HuH-7.5 (cell line): Measurements from ENCODE around the gene ZCCHC2.

Experiments used
- DNase-seq: peaks from one replicate; pipeline ENCODE4 v3.0.0; 2011; ENCODE audit warnings: low spot score

ZCCHC2 gene

GRCh38 chr18:62538881-62539280 is 16.1 kb downstream of the ZCCHC2 start:
- DNase-seq = no peak

DNA sequence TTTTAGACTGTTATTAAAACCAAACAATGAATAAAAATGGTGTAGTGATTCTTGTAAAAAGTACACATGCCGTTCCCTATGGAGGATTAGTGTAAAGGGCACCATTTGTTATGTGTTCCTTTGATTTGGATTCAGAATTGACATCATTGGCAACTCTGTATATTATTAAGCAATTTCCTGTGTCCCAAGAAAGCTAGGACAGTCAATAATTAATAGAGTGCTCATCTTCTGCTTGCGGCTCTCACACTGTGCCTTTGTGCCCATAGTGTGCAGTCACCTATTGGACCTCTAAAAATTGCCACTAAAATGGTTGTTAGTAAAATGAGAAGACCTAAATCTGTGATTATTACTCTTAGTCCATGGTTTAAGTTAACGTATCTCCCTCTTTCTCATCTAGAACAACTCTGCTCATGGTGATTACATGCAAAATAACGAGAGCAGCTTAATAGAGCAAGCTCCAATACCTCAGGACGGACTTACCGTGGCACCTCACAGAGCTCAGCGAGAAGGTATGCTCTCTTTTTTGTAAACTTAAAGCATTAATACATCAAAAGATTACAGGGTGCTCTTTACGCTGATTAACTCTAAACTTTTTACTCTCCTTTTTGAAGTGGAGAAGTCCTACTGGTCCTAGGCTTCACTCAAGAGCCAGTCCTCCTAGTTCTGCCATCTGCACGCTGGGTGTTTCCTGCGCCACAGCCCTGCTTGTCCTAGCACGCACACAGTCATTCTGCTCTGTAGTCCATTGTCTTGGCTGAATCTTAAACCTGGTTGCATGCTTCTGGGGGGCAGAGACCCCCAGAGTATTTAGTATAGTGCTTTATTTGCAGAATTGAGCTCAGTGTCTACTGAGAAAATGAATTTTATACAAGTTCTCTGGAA is 16.7 kb downstream of the ZCCHC2 start:
- DNase-seq = no peak

DNA sequence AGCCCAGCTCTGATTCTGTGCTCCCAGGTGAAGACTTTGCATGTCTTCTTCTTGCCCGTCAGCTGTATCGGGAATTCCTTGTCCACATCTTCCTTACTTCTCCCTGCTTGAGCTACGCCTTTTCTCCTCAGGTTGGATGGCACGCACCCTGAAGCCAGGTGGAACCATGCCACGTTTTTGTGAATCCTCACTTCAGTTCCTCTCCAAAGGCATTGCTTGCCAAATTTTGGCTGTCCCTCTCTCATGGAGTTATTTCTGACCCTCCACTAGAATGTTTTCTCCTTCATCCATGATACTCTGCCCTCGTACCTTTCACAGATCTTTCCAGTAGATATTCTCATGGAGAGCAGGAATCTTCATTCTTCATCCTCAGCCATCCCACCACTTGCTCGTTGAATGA is 20.2 kb downstream of the ZCCHC2 start:
- DNase-seq = no peak

DNA sequence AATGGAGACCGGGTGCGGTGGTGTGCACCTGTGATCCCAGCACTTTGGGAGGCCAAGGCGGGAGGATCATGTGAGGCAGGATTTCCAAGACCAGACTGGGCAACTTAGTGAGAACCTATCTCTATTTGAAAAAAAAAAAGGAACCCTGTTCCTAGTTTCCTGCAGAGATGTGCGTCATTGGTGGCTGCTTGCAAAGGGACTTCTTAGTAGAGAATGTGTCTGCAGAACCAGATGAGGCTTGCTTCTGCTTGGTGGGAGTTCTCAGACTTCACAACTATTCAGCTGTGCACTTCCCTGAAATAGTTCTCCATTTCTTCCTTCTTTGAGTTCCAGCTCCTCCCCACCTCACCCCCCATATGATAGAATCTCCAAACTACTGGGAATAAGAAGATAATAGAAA is 22.3 kb downstream of the ZCCHC2 start:
- no peak for DNase-seq

GRCh38 chr18:62549755-62550154 is 26.9 kb downstream of the ZCCHC2 start:
- DNase-seq = no peak

DNA sequence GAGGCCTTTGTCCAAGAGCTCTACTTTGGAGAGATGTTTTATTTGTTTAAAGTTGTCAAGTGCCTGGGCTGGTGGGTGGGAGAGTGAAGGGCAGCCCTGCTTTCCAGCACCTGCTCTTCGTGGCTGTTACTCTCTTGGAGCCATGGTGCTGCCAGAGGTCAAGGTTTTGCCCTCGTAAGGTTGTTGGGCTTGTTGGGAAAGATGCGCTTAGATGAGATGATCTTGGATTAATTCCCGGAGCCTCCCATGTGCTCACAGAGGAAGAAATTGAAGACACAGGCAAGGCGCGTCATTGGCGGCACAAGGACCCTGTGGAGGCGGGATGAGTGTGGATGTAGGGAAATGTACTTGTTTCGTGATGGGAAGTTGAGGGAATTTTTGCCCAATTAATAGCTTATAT is 27.9 kb downstream of the ZCCHC2 start:
- DNase-seq = no peak

DNA sequence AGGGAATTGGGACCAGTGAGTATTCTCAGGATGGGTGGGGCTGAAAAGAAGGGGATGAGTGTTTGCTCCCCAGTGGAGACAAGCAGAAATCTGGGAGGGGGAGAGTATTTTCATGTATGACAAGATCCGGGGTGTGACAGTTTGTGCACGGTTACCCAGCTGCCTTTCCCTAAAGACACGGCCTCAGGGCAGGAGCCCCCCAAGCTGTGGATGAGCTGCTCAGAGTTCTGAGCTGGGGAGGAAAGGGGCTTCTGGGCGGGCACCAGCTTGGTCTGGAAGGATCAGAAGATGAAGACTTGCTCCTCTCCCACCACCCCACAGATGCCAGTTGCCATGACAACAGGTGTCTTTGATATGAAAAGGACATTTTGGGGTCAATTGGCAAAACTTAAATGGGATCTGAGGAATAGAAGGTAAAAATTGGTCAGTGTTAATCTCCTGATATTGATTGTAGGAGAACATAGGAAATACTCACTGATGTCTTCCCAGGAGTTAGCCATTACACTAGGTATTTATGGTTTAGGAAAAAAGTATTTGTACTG is 29.2 kb downstream of the ZCCHC2 start:
- DNase-seq = no peak

DNA sequence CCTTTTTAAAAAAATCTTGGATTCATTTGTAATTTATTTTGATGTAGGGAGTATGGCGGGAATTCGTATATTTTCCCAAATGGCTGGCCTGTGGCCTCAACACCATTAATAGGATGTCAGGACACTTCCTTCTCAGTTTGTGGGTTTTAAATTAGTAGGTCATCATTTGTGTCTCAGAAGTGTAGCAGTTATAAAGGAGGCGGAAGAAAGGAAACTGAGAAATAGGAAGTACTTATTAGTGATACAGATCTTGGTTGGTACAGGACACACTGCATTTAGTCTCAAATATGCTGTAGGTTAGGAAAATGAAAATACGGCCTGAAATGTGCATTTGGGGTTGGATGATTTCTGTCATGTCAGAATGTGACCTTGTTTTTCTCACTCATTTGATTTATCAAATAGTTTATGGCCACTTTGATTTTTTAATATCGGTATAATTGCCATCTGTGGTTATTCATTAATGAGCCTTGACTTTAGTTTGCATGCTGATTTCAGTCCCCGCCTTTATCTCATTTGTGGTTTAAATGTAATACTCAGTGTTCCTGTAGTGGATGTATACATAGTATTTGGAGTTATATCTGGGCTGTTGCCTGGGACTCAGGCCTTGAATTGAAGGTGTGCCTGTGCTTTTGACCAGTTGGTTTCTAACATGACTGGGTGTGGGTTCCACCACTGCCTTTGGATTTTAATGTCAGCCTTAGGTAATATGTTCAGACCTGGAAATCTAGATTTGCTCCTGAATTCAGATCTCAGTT is 31.4 kb downstream of the ZCCHC2 start:
- no peak for DNase-seq

DNA sequence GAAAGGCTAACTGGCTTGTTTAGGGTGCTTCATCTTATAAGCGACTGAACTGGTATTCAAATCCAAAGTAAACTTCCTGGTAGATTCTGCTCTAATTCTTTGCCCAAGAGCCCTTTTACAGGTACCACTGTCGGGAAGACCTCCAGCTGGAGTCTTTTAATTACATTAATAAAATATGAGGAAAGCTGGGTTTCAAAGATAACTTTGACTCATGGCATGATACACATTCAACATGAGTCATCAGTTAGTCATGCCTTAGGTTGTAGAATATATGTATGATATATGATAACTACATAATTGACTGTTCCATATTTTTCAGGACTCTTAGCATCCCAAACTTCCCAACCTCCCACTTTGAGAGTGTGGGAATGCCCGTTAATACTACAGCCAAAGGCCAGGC is 32.3 kb downstream of the ZCCHC2 start:
- DNase-seq = no peak

GRCh38 chr18:62556397-62556796 is 33.6 kb downstream of the ZCCHC2 start:
- DNase-seq = no peak

GRCh38 chr18:62558015-62558663 is 35.3 kb downstream of the ZCCHC2 start:
- DNase-seq = no peak

- no peak for DNase-seq
Measured at GRCh38 chr18:62564044-62564443, 41.2 kb downstream of the ZCCHC2 start.

DNA sequence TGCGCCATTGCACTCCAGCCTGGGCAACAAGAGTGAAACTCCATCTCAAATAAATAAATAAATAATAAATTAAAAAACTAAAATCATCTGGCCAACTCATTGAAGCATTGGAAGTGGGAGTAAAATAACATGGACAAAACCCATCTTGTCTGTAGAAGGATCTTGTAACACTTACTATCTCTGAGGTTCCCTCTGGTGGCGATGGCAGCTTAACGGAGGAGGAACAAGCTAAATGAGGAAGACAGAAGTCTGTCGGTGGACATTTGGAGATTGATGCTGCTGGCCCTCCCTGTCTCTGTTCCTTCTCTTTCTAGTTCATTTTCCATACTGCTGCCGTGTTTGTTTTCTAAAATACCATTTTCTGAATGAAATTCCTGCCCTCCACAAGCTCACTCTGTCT is 43.4 kb downstream of the ZCCHC2 start:
- no peak for DNase-seq

DNA sequence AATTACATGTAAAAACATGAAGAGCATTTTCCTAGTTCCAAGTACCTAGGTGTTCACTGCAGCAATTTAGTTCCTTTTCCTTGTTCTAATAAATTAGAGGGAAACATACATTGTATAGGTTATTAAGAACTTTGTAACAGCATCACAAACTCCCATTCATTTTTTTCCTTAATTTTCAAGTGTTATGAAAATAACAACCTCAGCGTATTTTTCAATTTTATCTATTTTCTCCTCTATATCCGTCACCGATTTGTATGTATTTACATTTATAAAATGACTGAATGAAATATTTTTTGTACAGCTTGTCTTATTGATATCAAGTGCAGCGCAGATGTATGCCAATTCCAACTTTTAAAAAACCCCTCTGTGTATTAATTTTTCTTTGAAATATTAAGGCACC is 44.0 kb downstream of the ZCCHC2 start:
- DNase-seq = no peak

GRCh38 chr18:62569081-62569655 is 46.3 kb downstream of the ZCCHC2 start:
- DNase-seq = no peak

- DNase-seq = no peak
Measured at GRCh38 chr18:62571037-62571436, 48.2 kb downstream of the ZCCHC2 start.

- no peak for DNase-seq
Measured at GRCh38 chr18:62571648-62572047, 48.8 kb downstream of the ZCCHC2 start.

DNA sequence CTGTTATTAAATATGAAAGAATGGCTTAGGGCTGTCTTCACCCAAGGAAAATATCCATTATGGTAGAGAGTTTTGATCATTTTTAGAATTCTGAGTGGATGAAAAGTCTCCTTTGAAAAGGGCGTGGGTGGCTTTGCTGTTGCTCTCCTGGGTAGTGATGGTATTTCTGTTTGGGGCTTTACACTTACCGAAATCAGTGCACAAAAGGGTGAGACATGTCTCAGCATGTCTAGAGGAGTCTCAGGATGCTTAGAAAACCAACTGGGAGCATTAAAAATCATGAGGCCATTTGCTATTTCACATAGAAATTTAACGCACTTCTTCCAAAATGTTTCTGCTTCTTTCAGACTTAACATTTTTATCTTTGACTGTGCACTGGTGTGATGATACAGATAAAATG is 49.6 kb downstream of the ZCCHC2 start:
- no peak for DNase-seq

DNA sequence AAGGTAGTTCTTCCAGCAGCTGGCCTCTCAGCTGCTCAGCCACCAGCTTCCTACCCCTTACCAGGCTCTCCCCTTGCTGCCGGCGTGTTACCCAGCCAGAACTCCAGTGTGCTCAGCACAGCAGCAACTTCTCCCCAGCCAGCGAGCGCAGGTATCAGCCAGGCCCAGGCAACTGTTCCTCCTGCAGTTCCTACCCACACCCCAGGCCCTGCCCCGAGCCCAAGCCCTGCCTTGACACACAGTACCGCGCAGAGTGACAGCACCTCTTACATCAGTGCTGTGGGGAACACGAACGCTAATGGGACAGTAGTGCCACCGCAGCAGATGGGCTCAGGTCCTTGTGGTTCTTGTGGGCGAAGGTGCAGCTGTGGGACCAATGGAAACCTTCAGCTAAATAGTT is 52.0 kb downstream of the ZCCHC2 start:
- DNase-seq = no peak

GRCh38 chr18:62576271-62576670 is 53.4 kb downstream of the ZCCHC2 start:
- no peak for DNase-seq

GRCh38 chr18:62576845-62577512 is 54.2 kb downstream of the ZCCHC2 start:
- no peak for DNase-seq

GRCh38 chr18:62577765-62578164 is 54.9 kb downstream of the ZCCHC2 start:
- DNase-seq = no peak
